ENCODE results near the gene TNC.

The TNC gene

GRCh38 chr9:115005322-115005721 lies 112.6 kb downstream of the TNC start:
- DNase-seq: peak; percentile 13
- H3K27me3 ChIP-seq: no peaks in the 10 kb centered on the region
- H3K4me1 ChIP-seq: no peaks in the 10 kb centered on the region
- no peaks in the 10 kb centered on the region for H3K36me3 ChIP-seq
- no peak for TF ChIP-seq CTCF (IDR thresholded peaks at IDR 0.05; ENCODE audit: low read depth, low read length)
- no peaks in the 10 kb centered on the region for H3K9me3 ChIP-seq
- no peak overlapping the region for H3K4me3 ChIP-seq (ENCODE audit: low read depth, low read length)

- Histone ChIP-seq H3K9me3 (no peaks in the 10 kb centered on the region), H3K4me3 (ENCODE audit: low read depth, low read length) (no peak overlapping the region), H3K36me3 (no peaks in the 10 kb centered on the region), H3K27me3 (no peaks in the 10 kb centered on the region), H3K4me1 (no peaks in the 10 kb centered on the region)
- TF ChIP-seq CTCF (IDR thresholded peaks at IDR 0.05; ENCODE audit: low read depth, low read length): no peak
- no peak for DNase-seq
These were observed 113.4 kb downstream of the TNC start for GRCh38 chr9:115004545-115004944.

- Histone ChIP-seq H3K27me3 (no peaks in the 10 kb centered on the region), H3K4me1 (no peaks in the 10 kb centered on the region), H3K9me3 (no peaks in the 10 kb centered on the region), H3K4me3 (ENCODE audit: low read depth, low read length) (no peak overlapping the region), H3K36me3 (no peaks in the 10 kb centered on the region)
- DNase-seq: no peak
- no peak for TF ChIP-seq CTCF (IDR thresholded peaks at IDR 0.05; ENCODE audit: low read depth, low read length)
These were observed 115.4 kb downstream of the TNC start for GRCh38 chr9:115002371-115003120.

- no peaks in the 10 kb centered on the region for H3K27me3 ChIP-seq
- TF ChIP-seq CTCF (IDR thresholded peaks at IDR 0.05; ENCODE audit: low read depth, low read length): no peak
- no peaks in the 10 kb centered on the region for H3K4me1 ChIP-seq
- H3K9me3 ChIP-seq: no peaks in the 10 kb centered on the region
- DNase-seq: no peak
- no peak overlapping the region for H3K4me3 ChIP-seq (ENCODE audit: low read depth, low read length)
- no peaks in the 10 kb centered on the region for H3K36me3 ChIP-seq
These were observed 117.7 kb downstream of the TNC start for GRCh38 chr9:115000217-115000639.

GRCh38 chr9:114998326-114998725 lies 119.6 kb downstream of the TNC start:
- Histone ChIP-seq H3K9me3 (no peaks in the 10 kb centered on the region), H3K4me3 (ENCODE audit: low read depth, low read length) (no peak overlapping the region), H3K27me3 (no peaks in the 10 kb centered on the region), H3K4me1 (no peaks in the 10 kb centered on the region), H3K36me3 (no peaks in the 10 kb centered on the region)
- TF ChIP-seq CTCF (IDR thresholded peaks at IDR 0.05; ENCODE audit: low read depth, low read length): no peak
- DNase-seq: no peak

- H3K27me3 ChIP-seq: no peaks in the 10 kb centered on the region
- DNase-seq: no peak
- H3K4me3 ChIP-seq (ENCODE audit: low read depth, low read length): no peak overlapping the region
- no peaks in the 10 kb centered on the region for H3K9me3 ChIP-seq
- no peak for TF ChIP-seq CTCF (IDR thresholded peaks at IDR 0.05; ENCODE audit: low read depth, low read length)
- H3K4me1 ChIP-seq: no peaks in the 10 kb centered on the region
- H3K36me3 ChIP-seq: no peaks in the 10 kb centered on the region
These were observed 122.2 kb downstream of the TNC start for GRCh38 chr9:114995681-114996221.

Measured in BE2C (cell line).